ACC112 (cell line): ENCODE data around the gene NFU1.
A peak's percentile ranks its signal among the peaks of the same experiment; 100 is the strongest.
"Not testable (repeated sequence)": the region's sequence is repeated elsewhere in the genome, so short reads cannot be mapped to it uniquely, and the experiment has no call there.

ENCODE experiments used
- H2AFZ ChIP-seq: fragments of 200-600 bp; sonication (generic); one replicate; pipeline ENCODE4 v1.6.0; 2017; ENCODE audit warnings: antibody characterized with exemption, low read length; ENCODE audit not compliant: unreplicated experiment
- H3K27ac ChIP-seq: fragments of 200-600 bp; sonication (generic); 2 replicates; pipeline ENCODE4 v1.5.1; 2014; ENCODE audit warnings: low read depth, mild to moderate bottlenecking, antibody characterized with exemption, low read length, moderate library complexity
- H3K27me3 ChIP-seq: fragments of 200-600 bp; sonication (generic); 2 replicates; pipeline ENCODE4 v1.6.1; 2014; ENCODE audit warnings: mild to moderate bottlenecking, antibody characterized with exemption, low read length, moderate library complexity, mixed read lengths; ENCODE audit not compliant: insufficient read depth
- H3K36me3 ChIP-seq: fragments of 200-600 bp; sonication (generic); 2 replicates; pipeline ENCODE4 v1.6.1; 2016; ENCODE audit warnings: mild to moderate bottlenecking, antibody characterized with exemption, low read length, moderate library complexity, mixed read lengths; ENCODE audit not compliant: insufficient read depth
- H3K4me1 ChIP-seq: fragments of 200-600 bp; sonication (generic); one replicate; pipeline ENCODE4 v1.6.1; 2016; ENCODE audit warnings: low read length, mixed read lengths; ENCODE audit not compliant: insufficient read depth, unreplicated experiment, control insufficient read depth
- H3K4me3 ChIP-seq: fragments of 200-600 bp; sonication (generic); 2 replicates; pipeline ENCODE4 v1.5.1; 2014; ENCODE audit warnings: mild to moderate bottlenecking, low read depth, low read length
- H3K79me2 ChIP-seq: fragments of 200-600 bp; sonication (generic); one replicate; pipeline ENCODE4 v1.6.0; 2016; ENCODE audit warnings: low read length; ENCODE audit not compliant: control insufficient read depth, unreplicated experiment, insufficient read depth

NFU1 gene

DNA sequence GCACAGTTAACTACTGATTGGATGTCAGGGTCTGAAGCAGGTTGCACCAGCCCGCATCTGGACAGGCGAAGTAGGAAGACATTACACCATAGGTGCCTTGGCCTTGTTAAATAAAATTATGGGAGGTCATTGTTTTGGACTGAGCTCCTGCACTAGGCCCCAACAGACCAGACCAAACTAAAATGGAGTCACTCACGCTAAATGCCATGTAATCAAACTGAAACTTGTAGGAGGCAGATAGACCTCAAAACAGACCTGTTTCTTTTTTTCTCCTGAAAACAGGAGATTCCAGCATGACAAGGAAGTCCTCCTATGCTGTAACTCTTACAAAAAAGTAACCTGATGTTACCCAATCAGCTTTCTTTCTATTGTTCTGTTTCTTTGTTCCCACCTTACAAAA, 15.5 kb upstream of the NFU1 start:
- Histone ChIP-seq H3K79me2 (no peaks in the 10 kb centered on the region), H3K27ac (no peak overlapping the region), H3K4me1 (no peaks in the 10 kb centered on the region)

DNA sequence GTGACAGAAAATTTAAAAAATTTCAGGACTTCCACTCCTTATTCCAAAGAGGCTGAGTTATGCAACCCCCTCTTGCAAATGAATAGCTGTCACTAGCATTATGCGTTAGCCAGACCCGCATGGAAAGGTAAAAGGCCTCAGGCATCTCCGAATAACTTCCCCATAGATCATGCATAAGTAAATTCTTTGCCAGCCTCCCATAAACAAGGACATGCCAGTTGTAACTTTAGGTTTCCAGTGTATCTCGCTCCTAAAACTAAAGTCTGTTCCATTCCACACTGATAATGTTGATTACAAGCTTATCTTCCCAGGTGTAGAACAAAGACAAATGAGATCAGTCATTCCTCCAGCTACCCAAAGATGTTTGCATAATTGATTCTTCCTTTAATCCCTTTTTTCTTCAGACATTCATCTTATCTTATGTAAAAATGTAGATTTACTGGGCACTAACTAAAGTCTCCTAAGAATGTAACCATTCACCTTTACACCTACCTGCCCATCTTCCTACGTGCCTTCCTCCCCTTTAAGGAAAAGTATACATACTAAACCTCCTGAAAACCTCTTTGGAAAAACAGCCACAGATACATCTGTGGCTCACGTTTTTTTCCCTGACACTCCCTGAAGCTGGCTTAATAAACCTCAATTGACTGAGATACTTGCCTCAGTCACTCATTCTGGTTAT, 13.6 kb upstream of the NFU1 start:
- Histone ChIP-seq H3K27me3 (no peaks in the 10 kb centered on the region), H3K79me2 (no peaks in the 10 kb centered on the region), H2AFZ (no peak overlapping the region), H3K27ac (no peak overlapping the region), H3K4me1 (no peaks in the 10 kb centered on the region), H3K36me3 (no peaks in the 10 kb centered on the region), H3K4me3 (no peak overlapping the region)

More for the DNA sequence above, 15.5 kb upstream of the NFU1 start:
- Histone ChIP-seq H3K36me3 (no peaks in the 10 kb centered on the region), H2AFZ (no peak overlapping the region), H3K4me3 (no peak overlapping the region), H3K27me3 (no peaks in the 10 kb centered on the region)

DNA sequence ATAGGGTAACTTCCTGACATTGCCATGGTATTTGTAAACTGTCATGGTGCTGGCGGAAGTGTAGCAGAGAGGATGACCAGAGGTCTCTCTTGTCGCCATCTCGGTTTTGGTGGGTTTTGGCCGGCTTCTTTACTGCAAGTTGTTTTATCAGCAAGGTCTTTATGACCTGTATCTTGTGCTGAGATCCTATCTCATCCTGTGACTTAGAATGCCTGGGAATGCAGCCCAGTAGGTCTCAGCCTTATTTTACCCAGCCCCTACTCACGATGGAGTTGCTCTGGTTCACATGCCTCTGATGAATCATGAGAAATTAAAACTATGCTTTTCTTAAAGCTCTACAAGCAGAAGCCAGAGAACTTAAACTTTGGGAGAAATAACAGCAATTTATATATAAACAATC, 12.7 kb upstream of the NFU1 start:
- Histone ChIP-seq H3K4me1 (no peaks in the 10 kb centered on the region), H3K27me3 (no peaks in the 10 kb centered on the region), H3K4me3 (no peak overlapping the region), H3K79me2 (no peaks in the 10 kb centered on the region), H2AFZ (no peak overlapping the region), H3K27ac (no peak overlapping the region), H3K36me3 (no peaks in the 10 kb centered on the region)

DNA sequence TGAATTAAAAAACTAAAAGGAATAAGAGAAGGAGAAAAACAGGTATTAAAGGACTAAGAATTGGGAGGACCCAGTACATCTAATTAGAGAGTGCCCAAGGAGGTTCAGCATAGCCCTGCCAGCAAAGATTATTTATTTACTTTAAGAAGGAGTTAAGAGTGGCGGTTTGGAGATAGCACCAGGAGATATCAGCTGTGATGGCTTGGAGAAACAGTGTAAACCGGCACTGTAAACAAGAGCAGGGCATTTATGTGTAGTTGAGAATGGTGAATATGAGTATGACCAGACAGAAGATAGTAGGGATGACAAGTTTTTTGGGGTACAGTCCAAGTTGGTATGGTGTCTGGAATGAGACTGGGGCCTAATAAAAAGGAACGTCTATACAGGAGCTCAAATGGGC, 6.4 kb upstream of the NFU1 start:
- not testable (repeated sequence) for H3K27ac ChIP-seq, H2AFZ ChIP-seq, H3K27me3 ChIP-seq

GRCh38 chr2:69439499-69439898, 2.3 kb upstream of the NFU1 start:
- not testable (repeated sequence) for H3K27ac ChIP-seq, H2AFZ ChIP-seq, H3K27me3 ChIP-seq, H3K4me3 ChIP-seq, H3K36me3 ChIP-seq
- H3K4me1 ChIP-seq, result peaks cover 21% of the 10 kb centered on the region
- H3K79me2 ChIP-seq, result peaks cover 26% of the 10 kb centered on the region

More for the DNA sequence above, 6.4 kb upstream of the NFU1 start:
- H3K4me3 ChIP-seq, H3K4me1 ChIP-seq, H3K36me3 ChIP-seq, H3K79me2 ChIP-seq: not testable (repeated sequence)

- Histone ChIP-seq H3K36me3 (no peaks in the 10 kb centered on the region), H3K27me3 (no peaks in the 10 kb centered on the region), H3K79me2 (peaks cover 27% of the 10 kb centered on the region), H3K4me3 (no peak overlapping the region), H3K4me1 (peaks cover 21% of the 10 kb centered on the region), H3K27ac (no peak overlapping the region; the same call in 1 of the 2 replicates), H2AFZ (no peak overlapping the region)
These were observed 1.3 kb upstream of the NFU1 start for GRCh38 chr2:69438580-69438979.

DNA sequence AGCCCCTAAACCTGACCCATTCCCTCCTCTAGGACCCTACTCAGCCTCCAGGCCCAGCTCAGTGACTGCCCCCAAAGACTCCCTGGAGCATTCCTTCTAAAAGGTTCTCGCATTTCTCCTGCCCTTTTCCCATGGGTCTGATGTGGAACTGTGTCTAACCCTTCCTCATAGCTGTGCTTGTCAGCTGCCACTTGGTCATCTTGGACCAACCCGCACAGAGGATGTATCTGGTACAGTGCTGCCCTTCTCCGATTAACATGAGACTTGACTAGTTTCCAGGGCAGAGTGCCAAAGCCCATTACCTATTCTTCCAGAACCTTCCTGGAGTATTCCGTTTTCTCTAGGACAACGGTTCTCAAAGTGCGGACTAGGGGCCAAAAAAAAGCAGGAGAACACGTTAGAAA, 518 bp upstream of the NFU1 start:
- Histone ChIP-seq H2AFZ (peak overlapping the region; percentile 92), H3K4me3 (peak overlapping the region; percentile 99), H3K27ac (peak overlapping the region; percentile 78), H3K4me1 (peaks cover 21% of the 10 kb centered on the region), H3K36me3 (no peaks in the 10 kb centered on the region), H3K79me2 (peaks cover 27% of the 10 kb centered on the region), H3K27me3 (no peaks in the 10 kb centered on the region)

- peak overlapping the region; percentile 93 for H2AFZ ChIP-seq
- H3K27ac ChIP-seq, result peak overlapping the region; percentile 78
- peaks cover 21% of the 10 kb centered on the region for H3K4me1 ChIP-seq
- H3K79me2 ChIP-seq, result peaks cover 27% of the 10 kb centered on the region
- no peaks in the 10 kb centered on the region for H3K36me3 ChIP-seq
- no peaks in the 10 kb centered on the region for H3K27me3 ChIP-seq
- H3K4me3 ChIP-seq, result peak overlapping the region; percentile 99
These were observed 668 bp downstream of the NFU1 start for GRCh38 chr2:69436596-69436937.

- peaks cover 27% of the 10 kb centered on the region for H3K79me2 ChIP-seq
- peaks cover 21% of the 10 kb centered on the region for H3K4me1 ChIP-seq
- peaks cover 2% of the 10 kb centered on the region; the same call in 1 of the 2 replicates for H3K36me3 ChIP-seq
- no peak overlapping the region for H2AFZ ChIP-seq
- H3K4me3 ChIP-seq, result no peak overlapping the region
- no peaks in the 10 kb centered on the region for H3K27me3 ChIP-seq
- no peak overlapping the region for H3K27ac ChIP-seq
These were observed 2.5 kb downstream of the NFU1 start for GRCh38 chr2:69434753-69435152.

GRCh38 chr2:69429491-69430183, 7.6 kb downstream of the NFU1 start:
- H3K79me2 ChIP-seq, result peaks cover 3% of the 10 kb centered on the region
- H3K27ac ChIP-seq, result no peak overlapping the region
- H3K4me3 ChIP-seq, result no peak overlapping the region
- no peak overlapping the region for H2AFZ ChIP-seq
- H3K27me3 ChIP-seq, result no peaks in the 10 kb centered on the region
- H3K4me1 ChIP-seq, result peaks cover under 1% of the 10 kb centered on the region
- H3K36me3 ChIP-seq, result peaks cover 2% of the 10 kb centered on the region; the same call in 1 of the 2 replicates

DNA sequence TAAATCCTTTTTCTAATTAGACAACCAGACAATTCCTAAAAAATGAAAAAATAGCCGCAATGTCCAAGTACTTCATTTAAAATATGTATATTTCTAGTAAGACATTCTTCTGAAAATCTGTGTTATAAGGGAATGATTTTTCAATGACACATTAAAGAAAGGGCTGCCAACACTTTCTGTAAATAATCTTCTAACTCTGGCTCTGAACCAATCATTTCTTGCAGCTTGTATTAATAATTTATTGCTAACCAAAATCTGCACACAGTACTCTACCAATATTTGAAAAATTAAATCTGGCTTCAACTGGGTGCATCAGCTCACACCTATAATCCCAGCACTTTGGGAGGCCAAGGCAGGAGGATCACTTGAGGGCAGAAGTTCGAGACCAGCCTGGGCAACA, 8.3 kb downstream of the NFU1 start:
- H2AFZ ChIP-seq, result no peak overlapping the region
- no peaks in the 10 kb centered on the region for H3K4me1 ChIP-seq
- H3K27ac ChIP-seq, result no peak overlapping the region
- H3K36me3 ChIP-seq, result peaks cover 2% of the 10 kb centered on the region; the same call in 1 of the 2 replicates
- H3K4me3 ChIP-seq, result no peak overlapping the region
- no peaks in the 10 kb centered on the region for H3K27me3 ChIP-seq
- H3K79me2 ChIP-seq, result no peaks in the 10 kb centered on the region
